ENCODE data around the gene DOK7. TPM values are rescaled to one million over a fixed set of nuclear protein-coding genes. Genes with fewer than 3 reads are reported as not detected.

The DOK7 gene
- polyA plus RNA-seq, 1 donor (not counting 4 experiments of a cell fraction or from before 2014, with no cell fraction given): 0.13 TPM

- no peaks in the 10 kb centered on the region for H3K9me3 ChIP-seq (ENCODE audit: control insufficient read depth, low read depth, low read length)
- TF ChIP-seq EZH2 (IDR thresholded peaks at IDR 0.05; ENCODE audit: low read length) (no peak), CTCF (optimal IDR thresholded peaks at IDR 0.05 in 1 of 3, IDR thresholded peaks at IDR 0.05 in 1 of 3, conservative IDR thresholded peaks at IDR 0.05 in 1 of 3; ENCODE audit: extremely low read depth in 1 of 3, insufficient read depth in 2 of 3, low read length in 3 of 3) (no peak)
- FAIRE-seq (no peak), DNase-seq (ENCODE audit: low read depth, low spot score) (no peak)
- H3K27me3 ChIP-seq (ENCODE audit: control insufficient read depth, extremely low read depth, insufficient read depth, low read length): no peaks in the 10 kb centered on the region
- H3K4me1 ChIP-seq (ENCODE audit: control insufficient read depth, extremely low read depth, insufficient read depth, low read length): peaks cover 9% of the 10 kb centered on the region
- dilution Hi-C loops (cut with MboI; ENCODE audit: extremely low pct_ligation_motif_present, low sequenced_read_pairs): no loop called here
- no peak overlapping the region for H3K4me2 ChIP-seq (ENCODE audit: control insufficient read depth, extremely low read depth, insufficient read depth, low read depth, low read length)
- peaks cover 22 to 31% of the 10 kb centered on the region in 2 experiments for H3K36me3 ChIP-seq (ENCODE audit: control insufficient read depth in 2 of 2, extremely low read depth in 1 of 2, insufficient read depth in 2 of 2, low read length in 2 of 2)
- H2AFZ ChIP-seq (ENCODE audit: control insufficient read depth, low read length): no peak overlapping the region
- peaks cover 15% of the 10 kb centered on the region for H4K20me1 ChIP-seq (ENCODE audit: control insufficient read depth, extremely low read depth, insufficient read depth, low read length)
- H3K9me1 ChIP-seq (ENCODE audit: control insufficient read depth, extremely low read depth, insufficient read depth, low read length): no peaks in the 10 kb centered on the region
- no peak overlapping the region for H3K4me3 ChIP-seq (ENCODE audit: control insufficient read depth in 2 of 3, extremely low read depth in 1 of 3, insufficient read depth in 2 of 3, low read depth in 1 of 3, low read length in 3 of 3)
- H3K9ac ChIP-seq (ENCODE audit: control insufficient read depth, extremely low read depth, insufficient read depth, low read length): no peak overlapping the region
- H3K27ac ChIP-seq (ENCODE audit: control insufficient read depth, insufficient read depth, low read length): no peak overlapping the region
- peaks cover 53% of the 10 kb centered on the region for H3K79me2 ChIP-seq (ENCODE audit: control insufficient read depth, insufficient read depth, low read length)
These were observed 64.2 kb downstream of the DOK7 start for GRCh38 chr4:3527101-3527913.

- H3K79me2 ChIP-seq (ENCODE audit: control insufficient read depth, insufficient read depth, low read length): peaks cover 53% of the 10 kb centered on the region
- peaks cover 15% of the 10 kb centered on the region for H4K20me1 ChIP-seq (ENCODE audit: control insufficient read depth, extremely low read depth, insufficient read depth, low read length)
These were observed 65.1 kb downstream of the DOK7 start for GRCh38 chr4:3527914-3528876.

More at GRCh38 chr4:3527914-3528876, 65.1 kb downstream of the DOK7 start:
- H3K9ac ChIP-seq (ENCODE audit: control insufficient read depth, extremely low read depth, insufficient read depth, low read length): no peak overlapping the region
- H3K27me3 ChIP-seq (ENCODE audit: control insufficient read depth, extremely low read depth, insufficient read depth, low read length): no peaks in the 10 kb centered on the region
- no peaks in the 10 kb centered on the region for H3K9me3 ChIP-seq (ENCODE audit: control insufficient read depth, low read depth, low read length)
- H3K4me1 ChIP-seq (ENCODE audit: control insufficient read depth, extremely low read depth, insufficient read depth, low read length): peaks cover 9% of the 10 kb centered on the region
- no peak for FAIRE-seq
- no peak overlapping the region for H3K4me3 ChIP-seq (ENCODE audit: control insufficient read depth in 2 of 3, extremely low read depth in 1 of 3, insufficient read depth in 2 of 3, low read depth in 1 of 3, low read length in 3 of 3)
- H3K27ac ChIP-seq (ENCODE audit: control insufficient read depth, insufficient read depth, low read length): no peak overlapping the region
- H2AFZ ChIP-seq (ENCODE audit: control insufficient read depth, low read length): no peak overlapping the region
- no peaks in the 10 kb centered on the region for H3K9me1 ChIP-seq (ENCODE audit: control insufficient read depth, extremely low read depth, insufficient read depth, low read length)
- dilution Hi-C loops (cut with MboI; ENCODE audit: extremely low pct_ligation_motif_present, low sequenced_read_pairs): no loop called here
- no peak overlapping the region for H3K4me2 ChIP-seq (ENCODE audit: control insufficient read depth, extremely low read depth, insufficient read depth, low read depth, low read length)
- H3K36me3 ChIP-seq (ENCODE audit: control insufficient read depth in 2 of 2, extremely low read depth in 1 of 2, insufficient read depth in 2 of 2, low read length in 2 of 2): peaks cover 22 to 27% of the 10 kb centered on the region in 2 experiments
- TF ChIP-seq EZH2 (IDR thresholded peaks at IDR 0.05; ENCODE audit: low read length) (no peak), CTCF (optimal IDR thresholded peaks at IDR 0.05 in 1 of 3, IDR thresholded peaks at IDR 0.05 in 1 of 3, conservative IDR thresholded peaks at IDR 0.05 in 1 of 3; ENCODE audit: extremely low read depth in 1 of 3, insufficient read depth in 2 of 3, low read length in 3 of 3) (no peak)
- DNase-seq (ENCODE audit: low read depth, low spot score): no peak
